GM18858 (cell line): Measurements from ENCODE around the gene SNX1.
A peak's percentile ranks its signal among the peaks of the same experiment; 100 is the strongest.
"Not testable (repeated sequence)": the region's sequence is repeated elsewhere in the genome, so short reads cannot be mapped to it uniquely, and the experiment has no call there.

Experiments used
- ATAC-seq: cut with Tn5 transposase; IDR thresholded peaks from one replicate; pipeline ENCODE4 v1.9.1; 2021; ENCODE audit not compliant: unreplicated experiment

The SNX1 gene, protein sequence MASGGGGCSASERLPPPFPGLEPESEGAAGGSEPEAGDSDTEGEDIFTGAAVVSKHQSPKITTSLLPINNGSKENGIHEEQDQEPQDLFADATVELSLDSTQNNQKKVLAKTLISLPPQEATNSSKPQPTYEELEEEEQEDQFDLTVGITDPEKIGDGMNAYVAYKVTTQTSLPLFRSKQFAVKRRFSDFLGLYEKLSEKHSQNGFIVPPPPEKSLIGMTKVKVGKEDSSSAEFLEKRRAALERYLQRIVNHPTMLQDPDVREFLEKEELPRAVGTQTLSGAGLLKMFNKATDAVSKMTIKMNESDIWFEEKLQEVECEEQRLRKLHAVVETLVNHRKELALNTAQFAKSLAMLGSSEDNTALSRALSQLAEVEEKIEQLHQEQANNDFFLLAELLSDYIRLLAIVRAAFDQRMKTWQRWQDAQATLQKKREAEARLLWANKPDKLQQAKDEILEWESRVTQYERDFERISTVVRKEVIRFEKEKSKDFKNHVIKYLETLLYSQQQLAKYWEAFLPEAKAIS

DNA sequence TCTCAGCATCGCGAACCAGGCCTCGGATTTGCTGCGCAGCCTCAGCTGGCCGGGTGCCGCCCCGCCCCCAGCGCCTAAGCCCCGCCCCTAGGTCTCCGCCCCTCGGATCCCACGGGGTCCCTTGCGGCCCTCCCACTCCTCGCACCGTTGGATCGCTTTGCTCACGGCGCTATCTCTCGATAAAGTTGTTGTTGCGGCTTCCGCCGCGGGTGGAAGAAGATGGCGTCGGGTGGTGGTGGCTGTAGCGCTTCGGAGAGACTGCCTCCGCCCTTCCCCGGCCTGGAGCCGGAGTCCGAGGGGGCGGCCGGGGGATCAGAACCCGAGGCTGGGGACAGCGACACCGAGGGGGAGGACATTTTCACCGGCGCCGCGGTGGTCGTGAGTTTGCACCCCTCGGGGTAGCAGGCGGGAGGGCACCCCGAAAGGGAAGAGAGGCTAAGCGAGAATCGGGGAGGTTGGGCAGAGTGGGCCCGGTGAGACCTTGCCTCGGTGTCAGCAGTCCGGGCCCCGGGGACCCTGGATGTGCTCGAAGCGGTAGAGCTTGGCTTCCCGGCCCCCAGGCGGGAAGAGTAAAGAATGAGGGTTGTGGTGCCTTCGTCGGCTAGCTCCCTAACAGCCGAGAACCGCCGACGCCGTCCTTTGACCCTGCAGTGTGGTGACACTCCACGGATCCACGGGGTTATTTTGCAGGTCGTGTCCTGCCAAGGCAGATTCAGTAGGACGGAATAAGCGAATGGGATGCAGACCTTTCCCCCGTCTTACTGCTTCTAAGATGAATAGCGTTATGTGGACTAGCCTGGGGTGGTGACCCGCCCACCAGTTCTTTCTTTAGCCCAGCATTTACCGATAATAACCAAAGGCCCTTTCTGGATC is at the start of gene SNX1:
Gene SNX1 (plus strand): TSS at position 188 of the 873 bp plus-strand sequence. CDS start 32 bp downstream, at position 220.
- peak; percentile 31 for ATAC-seq

DNA sequence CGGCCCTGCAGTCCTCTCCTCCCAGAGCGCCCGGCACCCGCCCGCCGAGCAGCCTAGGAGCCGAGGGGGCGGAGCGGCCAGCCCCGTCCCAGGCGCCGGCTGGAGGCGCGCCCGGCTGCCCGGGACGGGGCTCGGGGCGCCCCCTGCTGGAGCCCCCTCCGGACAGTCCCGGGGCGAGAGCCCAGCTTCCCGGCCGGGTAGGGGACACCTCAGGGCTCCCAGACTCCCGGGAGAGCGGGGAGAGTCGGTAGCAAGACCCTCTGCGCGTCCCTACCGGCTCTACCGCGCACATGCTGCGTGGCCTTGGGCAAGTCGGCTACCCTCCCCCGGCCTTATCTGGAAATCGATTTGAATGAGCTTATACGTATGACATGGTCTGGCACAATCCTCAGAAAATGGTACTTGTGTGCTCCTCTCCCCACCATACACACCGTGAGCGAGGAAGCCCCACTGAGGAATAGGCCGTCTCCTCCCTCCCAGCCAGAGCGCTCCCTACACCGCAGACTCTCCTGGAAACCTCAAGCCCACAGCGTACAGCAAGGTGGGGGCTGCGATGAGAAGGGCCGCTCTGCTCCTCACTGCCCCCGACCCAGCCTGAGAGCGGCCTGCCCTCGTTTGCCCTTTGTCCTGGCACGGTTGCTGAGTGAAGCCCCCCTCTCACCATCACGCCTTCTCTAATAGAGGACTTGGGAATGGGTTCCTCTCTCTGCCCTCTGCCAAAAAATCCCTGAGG is 49.2 kb upstream of the SNX1 start, which contains the start of gene DAPK2:
Gene DAPK2 (minus strand): TSS at position 65 of the 733 bp plus-strand sequence. CDS start 6,224 bp downstream, outside the sequence.
- ATAC-seq, result no peak

DNA sequence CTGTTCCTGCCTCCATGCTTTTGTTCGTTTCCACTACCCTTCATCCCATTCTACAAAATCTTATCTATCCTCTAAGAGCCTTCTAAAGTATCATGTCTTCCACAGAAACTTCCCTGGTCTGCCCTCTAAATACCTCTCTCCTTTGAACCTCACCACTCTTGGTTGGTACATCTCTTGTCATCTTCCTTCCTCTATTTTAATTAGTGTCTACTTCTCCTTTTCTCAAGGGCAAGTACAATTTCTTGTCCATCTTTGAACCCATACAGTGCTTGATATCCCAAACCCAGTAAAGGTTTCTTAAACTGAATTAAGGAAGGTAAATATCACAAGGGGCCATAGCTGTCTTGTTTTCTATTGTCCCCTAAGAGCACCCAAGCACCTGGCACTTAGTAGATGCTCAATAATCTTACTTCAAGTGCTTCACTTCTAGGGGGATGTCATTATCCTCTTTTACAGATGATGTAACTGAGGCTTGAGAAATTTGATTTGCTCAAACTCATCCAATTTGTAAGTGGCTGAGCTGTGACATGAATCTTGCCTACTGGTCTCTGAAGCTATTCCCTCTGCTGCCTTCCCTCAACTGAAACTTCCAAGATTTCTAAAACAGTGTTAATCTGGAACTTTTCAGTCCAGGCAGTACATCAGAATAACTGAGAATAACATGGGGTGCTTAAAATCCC is 46.9 kb upstream of the SNX1 start:
- no peak for ATAC-seq

DNA sequence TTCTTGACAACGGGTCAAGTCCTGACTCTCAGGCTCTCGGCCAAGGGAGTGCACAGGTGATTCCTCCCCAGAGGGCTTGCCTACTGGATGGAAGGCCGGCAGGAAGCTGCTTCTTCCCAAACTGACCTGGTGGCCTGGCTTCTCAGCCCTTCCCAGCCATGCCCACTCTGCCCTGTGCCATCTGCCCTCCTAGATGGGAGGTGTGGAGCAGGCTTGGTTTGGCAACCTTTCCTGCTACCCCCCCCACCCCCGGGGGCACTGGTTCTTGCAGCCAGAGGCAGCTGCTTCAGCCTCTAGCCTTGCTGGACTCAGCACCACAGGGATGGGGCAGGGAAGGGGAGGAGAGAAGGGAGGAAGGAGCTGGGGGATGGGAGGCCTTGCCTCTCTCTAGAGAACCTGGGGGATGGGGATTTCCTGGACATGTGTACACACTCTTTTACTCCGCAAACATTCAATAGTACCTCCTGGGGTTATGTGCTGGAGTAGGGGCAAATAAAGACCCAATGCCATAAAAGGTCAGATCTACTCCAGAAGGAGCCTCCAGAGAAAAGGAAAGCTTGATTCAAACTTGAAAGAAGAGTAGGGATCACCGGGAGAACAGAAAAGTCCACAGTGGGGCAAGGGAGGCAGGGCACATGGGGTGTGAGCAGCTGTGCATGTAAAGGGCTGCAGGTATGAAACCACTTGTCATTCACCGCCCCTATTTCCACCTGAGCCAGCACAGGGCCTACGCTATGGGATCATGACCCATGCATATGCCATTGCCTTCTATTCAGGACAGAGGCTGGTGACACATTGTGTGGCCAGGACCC is 45.3 kb upstream of the SNX1 start:
- no peak for ATAC-seq

DNA sequence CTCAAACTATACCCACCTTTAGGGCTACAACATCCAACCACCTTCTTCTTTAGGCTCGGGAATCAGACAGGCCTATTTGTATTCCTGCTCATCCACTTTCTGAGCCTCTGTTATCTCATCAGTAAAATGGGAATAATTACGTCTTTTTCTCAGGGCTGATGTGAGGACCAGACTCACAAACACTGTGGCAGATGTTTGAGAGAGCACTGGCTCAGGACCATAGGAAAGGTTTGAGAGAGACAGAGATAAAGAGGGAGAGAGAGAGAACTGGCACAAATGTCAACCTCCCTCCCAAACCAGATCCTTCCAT is 44.7 kb upstream of the SNX1 start:
- no peak for ATAC-seq

DNA sequence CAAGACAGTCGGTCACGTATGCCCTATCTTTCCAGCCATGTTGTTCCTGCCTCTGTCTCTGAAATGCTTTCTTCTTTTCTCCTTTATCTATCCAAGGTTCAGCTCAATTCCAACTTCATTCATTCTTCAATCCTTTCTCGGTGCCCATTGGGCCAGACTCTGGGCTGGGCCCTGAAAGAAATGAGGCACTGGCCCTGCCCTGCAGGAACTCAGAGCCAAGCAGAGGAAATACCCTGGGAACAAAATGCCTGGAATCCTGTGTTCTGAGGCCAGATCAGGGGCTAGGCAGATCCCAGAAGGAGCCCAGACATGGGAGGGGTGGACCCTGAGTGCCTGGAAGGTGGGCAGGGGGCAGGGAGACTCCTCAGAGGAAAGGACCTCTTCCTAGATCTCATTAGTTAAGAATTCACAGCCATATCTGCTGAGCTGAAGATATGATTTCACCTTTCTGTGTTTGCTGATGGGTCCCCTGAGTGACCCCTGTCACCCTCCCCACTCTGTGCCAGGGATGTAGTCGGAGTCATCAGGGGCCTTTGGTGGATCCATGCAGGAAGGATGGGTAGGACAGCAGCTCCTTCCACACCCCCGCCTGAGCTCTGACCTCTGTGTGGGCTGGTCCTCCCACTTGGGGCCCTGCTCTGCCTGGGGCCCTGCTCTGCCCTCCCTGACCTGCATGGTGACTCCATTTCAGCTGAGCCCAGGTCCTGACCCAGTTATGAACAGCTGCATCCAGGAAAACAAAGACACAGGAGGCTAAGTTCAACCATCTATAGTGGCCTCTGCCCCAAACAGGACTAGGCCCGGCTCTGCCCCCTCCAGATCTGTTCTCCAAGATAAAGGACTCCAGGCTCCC is 44.1 kb upstream of the SNX1 start:
- ATAC-seq, result no peak

DNA sequence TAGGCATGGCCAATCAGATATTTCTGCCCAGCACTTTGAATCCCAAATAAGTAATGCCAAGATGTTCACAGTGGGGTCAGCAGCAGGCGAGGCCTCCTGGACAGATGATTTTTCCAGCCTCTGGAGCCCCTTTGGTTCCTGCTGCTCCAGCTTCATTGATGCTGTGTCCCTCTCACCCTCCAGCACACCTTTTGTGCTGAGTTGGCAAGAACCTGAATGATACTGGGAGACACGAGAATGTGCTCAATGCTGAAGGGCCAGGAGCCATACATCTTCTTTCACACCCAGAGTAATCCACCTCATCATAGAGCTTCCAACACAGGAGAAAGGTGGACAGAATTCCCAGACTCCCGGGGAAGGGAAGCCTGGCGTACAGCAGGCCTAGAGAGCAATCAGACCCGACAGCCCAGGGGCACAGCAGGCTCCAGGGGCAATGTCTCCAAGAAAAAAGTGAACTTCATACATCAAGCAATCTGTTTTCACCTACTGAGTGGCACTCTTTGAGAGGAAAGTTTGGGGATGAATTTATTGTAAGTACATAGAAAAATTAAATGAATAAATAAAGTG is 42.8 kb upstream of the SNX1 start:
- ATAC-seq, result no peak

DNA sequence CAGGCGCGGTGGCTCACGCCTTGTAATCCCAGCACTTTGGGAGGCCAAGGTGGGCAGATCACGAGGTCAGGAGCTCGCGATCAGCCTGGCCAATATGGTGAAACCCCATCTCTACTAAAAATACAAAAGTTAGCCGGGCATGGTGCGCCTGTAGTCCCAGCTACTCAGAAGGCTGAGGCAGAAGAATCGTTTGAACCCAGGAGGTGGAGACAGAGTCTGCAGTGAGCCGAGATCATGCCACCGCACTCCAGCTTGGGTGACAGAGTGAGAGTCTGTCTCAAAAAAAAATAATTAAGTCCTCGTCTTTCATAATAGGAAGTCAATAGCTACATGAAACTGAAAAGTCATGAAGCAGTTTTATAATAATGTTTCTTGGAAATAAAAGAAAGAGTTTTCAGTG is 42.1 kb upstream of the SNX1 start:
- ATAC-seq, result not testable (repeated sequence)

DNA sequence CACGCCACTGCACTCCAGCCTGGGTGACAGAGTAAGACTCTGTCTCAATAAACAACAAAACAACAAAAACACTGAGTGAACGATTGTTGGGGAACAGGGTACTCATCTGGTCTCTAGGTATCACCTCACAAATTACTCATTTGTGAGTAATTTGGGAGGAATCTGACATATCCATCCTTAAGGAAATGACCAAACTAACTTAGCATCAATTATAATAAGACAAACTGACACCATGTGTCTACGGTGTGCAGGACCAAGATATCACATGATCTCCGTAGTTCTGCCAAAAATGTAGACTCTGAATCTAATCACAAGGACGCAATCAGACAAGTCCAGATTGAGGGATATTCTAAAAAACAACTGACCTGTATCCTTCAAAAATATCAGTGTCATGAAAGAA is 37.5 kb upstream of the SNX1 start:
- ATAC-seq, result no peak

DNA sequence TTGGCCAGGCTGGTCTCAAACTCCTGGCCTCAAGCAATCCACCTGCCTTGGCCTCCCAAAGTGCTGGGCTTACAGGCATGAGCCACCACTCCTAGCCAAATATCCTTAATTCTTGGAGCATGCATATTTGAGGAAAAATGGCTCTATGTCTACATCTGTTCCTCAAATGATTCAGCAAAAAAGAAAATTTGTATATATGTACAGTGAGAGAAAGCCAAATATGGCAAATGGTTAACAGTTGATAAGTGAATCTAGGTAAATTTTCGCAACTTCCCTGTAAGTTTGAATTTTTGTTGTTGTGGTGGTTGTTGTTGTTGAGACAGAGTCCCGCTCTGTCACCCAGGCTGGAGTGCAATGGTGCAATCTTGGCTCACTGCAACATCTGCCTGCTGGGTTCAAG is 36.7 kb upstream of the SNX1 start:
- ATAC-seq, result not testable (repeated sequence)

DNA sequence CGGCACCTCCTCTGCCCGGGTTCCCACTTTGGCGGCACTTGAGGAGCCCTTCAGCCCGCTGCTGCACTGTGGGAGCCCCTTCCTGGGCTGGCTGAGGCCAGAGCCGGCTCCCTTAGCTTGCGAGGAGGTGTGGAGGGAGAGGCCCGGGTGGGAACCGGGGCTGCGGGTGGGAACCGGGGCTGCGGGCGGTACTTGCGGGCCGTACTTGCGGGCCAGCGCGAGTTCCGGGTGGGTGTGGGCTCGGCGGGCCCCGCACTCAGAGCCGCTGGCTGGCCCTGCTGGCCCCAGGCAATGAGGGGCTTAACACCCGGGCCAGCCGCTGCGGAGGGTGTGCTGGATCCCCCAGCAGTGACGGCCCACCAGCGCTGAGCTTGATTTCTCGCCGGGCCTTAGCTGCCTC is 35.1 kb upstream of the SNX1 start:
- ATAC-seq, result no peak

DNA sequence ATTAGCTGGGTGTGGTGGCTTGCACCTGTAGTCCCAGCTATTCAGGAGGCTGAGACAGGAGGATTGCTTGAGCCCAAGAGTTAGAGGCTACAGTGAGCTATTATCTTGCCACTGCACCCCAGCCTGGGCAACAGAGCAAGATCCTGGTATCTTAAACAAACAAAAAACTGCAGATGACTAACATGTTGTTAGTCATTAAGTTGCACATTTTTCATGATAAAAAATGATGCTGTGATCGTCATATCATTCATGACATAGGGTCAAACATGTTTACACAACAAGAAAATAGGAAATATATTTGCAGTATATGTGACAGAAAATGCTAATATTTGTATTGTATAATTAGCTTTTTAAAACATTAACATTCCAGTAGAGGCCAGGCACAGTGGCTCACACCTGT is 29.3 kb upstream of the SNX1 start:
- no peak for ATAC-seq

DNA sequence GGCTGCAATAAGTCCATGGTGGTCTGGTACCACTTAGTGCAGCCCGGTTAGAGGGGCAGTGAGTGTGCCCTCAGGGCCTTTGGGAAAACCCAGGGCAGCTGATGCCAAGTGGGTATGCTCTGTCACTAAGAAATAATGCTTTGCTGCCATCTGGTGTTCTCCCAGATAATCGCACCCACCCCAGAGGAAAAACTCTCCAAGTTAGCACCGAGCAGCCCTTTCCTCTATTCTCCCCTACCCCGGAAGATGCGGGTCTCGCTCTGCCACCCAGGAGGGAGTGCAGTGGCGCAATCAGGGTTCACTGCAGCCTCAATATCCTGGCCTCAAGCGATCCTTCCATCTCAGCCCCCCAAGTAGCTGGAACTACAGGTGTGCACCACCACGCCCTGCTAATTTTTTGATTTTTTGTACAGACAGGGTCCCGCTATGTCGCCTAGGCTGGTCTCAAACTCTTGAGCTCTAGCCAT is 28.2 kb upstream of the SNX1 start:
- ATAC-seq, result no peak

DNA sequence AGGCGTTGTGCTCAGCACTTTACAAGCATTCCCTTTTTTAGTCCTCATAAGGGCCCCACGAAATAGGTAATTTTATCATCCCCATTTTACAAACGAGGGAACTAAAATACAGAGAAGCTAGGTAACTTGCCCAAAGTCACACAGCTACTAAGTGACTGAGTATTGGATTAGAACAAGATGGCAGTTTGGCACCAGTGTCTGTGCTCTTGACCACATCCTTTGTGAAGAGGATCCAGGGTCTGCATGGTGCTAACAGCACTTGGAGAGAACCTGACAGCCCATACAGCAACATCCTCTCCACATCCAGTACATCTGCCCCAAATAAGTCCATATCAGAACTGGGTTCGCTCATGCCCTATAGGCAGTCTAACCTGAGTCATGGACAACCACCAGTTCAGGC is 27.6 kb upstream of the SNX1 start:
- no peak for ATAC-seq

DNA sequence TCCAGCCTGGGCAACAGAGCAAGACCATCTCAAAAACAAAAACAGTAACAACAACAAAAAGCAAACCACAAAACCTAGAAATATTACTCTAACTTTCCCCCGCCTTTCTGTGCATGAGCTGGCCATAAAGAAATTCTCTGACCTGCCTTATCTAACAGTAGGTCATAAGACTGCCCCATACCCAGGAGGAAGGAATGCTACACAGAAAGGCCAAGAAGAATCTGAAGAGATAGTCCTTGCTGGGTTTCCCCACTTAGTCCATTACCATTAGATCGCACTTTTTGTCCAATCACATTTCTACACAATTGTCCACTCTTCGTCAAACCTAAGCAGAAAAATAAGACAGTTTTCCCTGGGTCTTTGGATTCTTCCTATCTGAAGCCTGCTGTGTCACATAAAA is 25.7 kb upstream of the SNX1 start:
- ATAC-seq, result no peak

DNA sequence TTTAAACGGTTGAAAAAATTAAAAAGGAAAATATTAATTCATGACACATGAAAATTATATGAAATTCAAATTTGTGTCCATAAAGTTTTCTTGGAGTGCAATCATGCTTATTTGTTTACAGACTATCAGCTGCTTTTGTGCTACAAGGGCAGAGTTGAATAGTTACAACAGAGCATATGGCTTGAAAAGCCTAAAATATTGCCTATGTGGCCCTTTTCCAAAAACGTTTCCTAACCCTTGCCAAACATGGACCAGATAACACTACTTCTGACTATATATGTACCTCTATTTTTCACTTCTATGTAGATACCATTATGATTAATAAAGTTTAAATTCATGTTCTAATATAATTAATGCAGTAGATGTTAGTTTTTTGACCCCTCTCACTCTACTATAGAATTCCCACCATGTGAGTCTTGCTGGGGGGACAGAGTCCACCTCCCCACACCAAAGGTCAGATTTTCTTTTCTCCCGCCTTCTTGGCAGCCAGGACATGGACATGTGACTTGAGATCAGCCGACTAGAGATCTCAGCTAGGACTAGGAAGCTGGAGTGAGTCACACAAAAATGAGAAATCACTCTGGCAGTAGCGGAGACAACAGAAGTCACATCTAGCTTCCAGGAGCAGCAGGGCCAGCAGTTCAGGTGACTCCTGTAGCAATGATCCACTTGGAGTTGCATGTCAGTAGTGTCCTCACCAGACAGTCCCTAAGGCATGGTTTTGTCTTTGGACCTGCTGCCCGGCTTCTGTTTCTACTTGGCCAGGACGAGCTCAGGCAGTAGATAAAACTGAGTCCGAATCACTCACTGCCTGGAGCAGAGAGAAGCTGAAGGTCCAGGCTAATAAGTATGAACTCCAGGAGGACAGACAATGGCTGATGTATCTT is 24.6 kb upstream of the SNX1 start:
- no peak for ATAC-seq

DNA sequence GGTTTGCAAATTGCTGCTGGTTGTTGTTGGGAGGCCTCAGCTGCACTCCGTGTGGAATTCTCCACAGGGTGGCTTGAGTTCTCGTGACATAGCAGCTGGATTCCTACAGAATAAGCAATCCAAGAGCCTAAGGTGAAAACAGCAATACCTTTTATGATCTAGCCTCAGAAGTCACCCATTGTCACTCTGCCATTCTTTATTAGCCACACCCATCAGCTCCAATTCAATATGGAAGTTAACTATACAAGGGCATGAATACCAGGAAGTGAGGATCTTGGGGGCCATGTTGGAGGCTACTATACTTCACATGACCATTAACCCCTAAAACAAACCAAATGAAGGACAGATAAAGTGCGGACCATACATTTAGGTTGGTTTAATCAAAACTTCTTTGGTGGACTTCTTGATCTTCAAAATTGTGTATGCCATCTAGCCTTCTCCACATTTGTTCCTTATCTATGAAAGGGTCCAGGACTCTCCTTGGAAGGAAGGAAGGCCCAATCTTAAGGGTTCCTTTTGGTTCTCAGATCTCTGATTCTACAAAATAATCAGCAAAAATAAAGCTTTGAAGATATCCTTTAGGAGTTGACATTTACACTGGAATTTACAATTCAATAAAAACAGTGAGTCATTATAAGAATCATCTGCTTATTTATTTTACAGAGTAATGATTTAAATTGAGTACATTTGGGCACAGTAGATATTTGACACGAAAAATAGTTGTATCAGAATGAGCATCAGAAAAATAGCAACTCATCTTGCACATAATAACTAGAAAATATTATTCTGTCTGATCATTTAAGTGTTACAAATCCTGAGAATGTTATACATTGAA is 23.6 kb upstream of the SNX1 start:
- ATAC-seq, result no peak
